ENCODE data around the gene CROCC. TPM values are rescaled to one million over a fixed set of nuclear protein-coding genes. Genes with fewer than 3 reads are reported as not detected.
"Not testable (repeated sequence)": the region's sequence is repeated elsewhere in the genome, so short reads cannot be mapped to it uniquely, and the experiment has no call there.

Gene CROCC
- total and polyA plus RNA-seq, 9 of the 15 experiments (the other 6 are each of a cell fraction or from before 2014, with no cell fraction given): 0.17 to 15.4 (median 7.6) TPM

- H3K27me3 ChIP-seq (ENCODE audit: control insufficient read depth in 2 of 2, insufficient read depth in 2 of 2, low read length in 2 of 2); H3K79me2 ChIP-seq (ENCODE audit: control insufficient read depth, insufficient read depth, low read length); H3K9me3 ChIP-seq (replicated peaks; ENCODE audit: control insufficient read depth, insufficient read depth, low read depth, low read length); intact Hi-C loops (cut with micrococcal nuclease); POLR2A ChIA-PET; CTCF ChIA-PET (ENCODE audit: low intra/inter-chr PET ratio); H2AFZ ChIP-seq (ENCODE audit: low read depth, low read length); in situ Hi-C loops (cut with MboI); H3K36me3 ChIP-seq (ENCODE audit: control insufficient read depth, insufficient read depth, low read length); H3K4me3 ChIP-seq; H4K20me1 ChIP-seq (replicated peaks; ENCODE audit: control insufficient read depth, insufficient read depth, low read length); H3K9me1 ChIP-seq (ENCODE audit: control insufficient read depth, insufficient read depth, low read length); H3K27ac ChIP-seq (ENCODE audit: extremely low read depth, low read depth, low read length); ATAC-seq; FAIRE-seq; H3K4me2 ChIP-seq (ENCODE audit: insufficient read depth, low read length); BruUV-seq (replicated peaks); DNase-seq (ENCODE audit: extremely low read depth in 1 of 4, low spot score in 3 of 4); H3K9ac ChIP-seq (ENCODE audit: insufficient read depth in 1 of 2, low read depth in 2 of 2, low read length in 2 of 2); TF ChIP-seq PBX2 (CRISPR knock-in tag; IDR thresholded peaks at IDR 0.05; ENCODE audit: low read depth): not testable (repeated sequence)
- WGBS (ENCODE audit: insufficient coverage, low coverage, missing lambda C conversion rate): 31% methylated on average over 6 of the region's 6 CpGs
- peaks cover 8 to 25% of the 10 kb centered on the region in 2 experiments for H3K4me1 ChIP-seq (replicated peaks in 1 of 2; ENCODE audit: control insufficient read depth in 2 of 2, insufficient read depth in 2 of 2, low read length in 2 of 2)
- TF ChIP-seq KDM1A (IDR thresholded peaks at IDR 0.05) (peak in 1 of 2 experiments; percentile 19; a peak in 1 of 4 replicates), C11orf30 (IDR thresholded peaks at IDR 0.05; ENCODE audit: low read depth) (peak; percentile 90), PBX2 (tag; conservative IDR thresholded peaks at IDR 0.05; ENCODE audit: low read depth) (peak; percentile 78), MAFF (IDR thresholded peaks at IDR 0.05; ENCODE audit: low read length) (peak; percentile 59), TGIF2 (CRISPR knock-in tag; IDR thresholded peaks at IDR 0.05) (0 out of 2 replicates have a peak, but pooled peaks have one; percentile 26), NFE2L1 (tag; IDR thresholded peaks at IDR 0.05; ENCODE audit: borderline replicate concordance, low read depth) (peak; percentile 68; the same call in 1 of the 2 replicates), MAFK (IDR thresholded peaks at IDR 0.05; ENCODE audit: low read length) (peak; percentile 52), MAFG (tag; conservative IDR thresholded peaks at IDR 0.05) (peak; percentile 92), NFE2 (IDR thresholded peaks at IDR 0.05; ENCODE audit: low read depth) (peak; percentile 67), MEIS2 (IDR thresholded peaks at IDR 0.05; ENCODE audit: partially characterized antibody) (peak; percentile 82), PKNOX1 (IDR thresholded peaks at IDR 0.05) (peak; percentile 59), ZNF316 (IDR thresholded peaks at IDR 0.05) (peak; percentile 96)
Measured at GRCh38 chr1:16894338-16894737, 27.4 kb upstream of the CROCC start.
